Stimulated activated CD8-positive, alpha-beta memory T cell treated with anti-CD3 and anti-CD28 coated beads, Interleukin-12 subunit alpha, Interleukin-12 subunit beta, amount 100 ng/mL, for 24 hours (primary cell): Measurements from ENCODE around the gene MSANTD4.
"Not testable (repeated sequence)": the region's sequence is repeated elsewhere in the genome, so short reads cannot be mapped to it uniquely, and the experiment has no call there.

Experiments
- DNase-seq: peaks from one replicate; pipeline ENCODE4 v3.0.0-alpha.2; 2020; ENCODE audit errors: extremely low read depth

Gene MSANTD4

GRCh38 chr11:106021967-106022794 lies at the start of gene MSANTD4:
TSS of gene MSANTD4 (minus strand) at chr11:106022240. CDS start at chr11:106010917, 11,323 bp downstream.
- peak; percentile 87 for DNase-seq

GRCh38 chr11:106070606-106071005 lies 48.6 kb upstream of the MSANTD4 start:
- DNase-seq: no peak

- DNase-seq: no peak
Measured at GRCh38 chr11:106063009-106063408, 41.0 kb upstream of the MSANTD4 start.

- DNase-seq: no peak
Measured at GRCh38 chr11:106061954-106062949, 40.2 kb upstream of the MSANTD4 start.

GRCh38 chr11:106061249-106061784 lies 39.3 kb upstream of the MSANTD4 start:
- DNase-seq: no peak

GRCh38 chr11:106059617-106060016 lies 37.6 kb upstream of the MSANTD4 start:
- DNase-seq: no peak

- not testable (repeated sequence) for DNase-seq
Measured at GRCh38 chr11:106058377-106058776, 36.3 kb upstream of the MSANTD4 start.

- no peak for DNase-seq
Measured at GRCh38 chr11:106051103-106051502, 29.1 kb upstream of the MSANTD4 start.

- DNase-seq: no peak
Measured at GRCh38 chr11:106049727-106050476, 27.9 kb upstream of the MSANTD4 start.

GRCh38 chr11:106047631-106048030 lies 25.6 kb upstream of the MSANTD4 start:
- no peak for DNase-seq

GRCh38 chr11:106043540-106043939 lies 21.5 kb upstream of the MSANTD4 start:
- DNase-seq: no peak

GRCh38 chr11:106032861-106033260 lies 10.8 kb upstream of the MSANTD4 start:
- DNase-seq: no peak

GRCh38 chr11:106031936-106032335 lies 9.9 kb upstream of the MSANTD4 start:
- no peak for DNase-seq

- DNase-seq: no peak
Measured at GRCh38 chr11:106031202-106031810, 9.3 kb upstream of the MSANTD4 start.

GRCh38 chr11:106030609-106031008 lies 8.6 kb upstream of the MSANTD4 start:
- DNase-seq: no peak

GRCh38 chr11:106022795-106023275 lies 795 bp upstream of the MSANTD4 start:
- no peak for DNase-seq

GRCh38 chr11:106021181-106021966 lies 666 bp downstream of the MSANTD4 start:
- no peak for DNase-seq

GRCh38 chr11:106017093-106017492 lies 4.9 kb downstream of the MSANTD4 start:
- no peak for DNase-seq

GRCh38 chr11:106015066-106015465 lies 7.0 kb downstream of the MSANTD4 start:
- no peak for DNase-seq

GRCh38 chr11:106014620-106015019 lies 7.4 kb downstream of the MSANTD4 start:
- DNase-seq: no peak
